ENCODE data around the gene SAMM50.
A peak's percentile ranks its signal among the peaks of the same experiment; 100 is the strongest.

SAMM50 gene

GRCh38 chr22:43946384-43946667, 8.9 kb upstream of the SAMM50 start:
- no peak for DNase-seq

GRCh38 chr22:43948836-43949406, 6.3 kb upstream of the SAMM50 start:
- no peak for DNase-seq

GRCh38 chr22:43951391-43951790, 3.9 kb upstream of the SAMM50 start:
- no peak for DNase-seq

- DNase-seq = no peak
These were observed 3.3 kb upstream of the SAMM50 start for GRCh38 chr22:43951966-43952365.

GRCh38 chr22:43953988-43954785, 1.1 kb upstream of the SAMM50 start:
- no peak for DNase-seq

- DNase-seq = peak; percentile 18
These were observed 891 bp downstream of the SAMM50 start for GRCh38 chr22:43955883-43956782.

- no peak for DNase-seq
These were observed 1.7 kb downstream of the SAMM50 start for GRCh38 chr22:43956805-43957463.

- no peak for DNase-seq
These were observed 2.6 kb downstream of the SAMM50 start for GRCh38 chr22:43957871-43958270.

- no peak for DNase-seq
These were observed 9.1 kb downstream of the SAMM50 start for GRCh38 chr22:43964314-43964857.

- no peak for DNase-seq
These were observed 11.8 kb downstream of the SAMM50 start for GRCh38 chr22:43967069-43967468.

- DNase-seq = no peak
These were observed 13.4 kb downstream of the SAMM50 start for GRCh38 chr22:43968614-43969013.

GRCh38 chr22:43969021-43969878, 14.0 kb downstream of the SAMM50 start:
- DNase-seq = no peak

GRCh38 chr22:43969989-43970755, 14.9 kb downstream of the SAMM50 start:
- no peak for DNase-seq

- DNase-seq = no peak
These were observed 15.9 kb downstream of the SAMM50 start for GRCh38 chr22:43971112-43971511.

GRCh38 chr22:43972931-43973462, 17.8 kb downstream of the SAMM50 start:
- no peak for DNase-seq

- no peak for DNase-seq
These were observed 18.8 kb downstream of the SAMM50 start for GRCh38 chr22:43974028-43974545.

GRCh38 chr22:43975041-43975440, 19.8 kb downstream of the SAMM50 start:
- no peak for DNase-seq

- DNase-seq = no peak
These were observed 21.9 kb downstream of the SAMM50 start for GRCh38 chr22:43976861-43977795.

- no peak for DNase-seq
These were observed 23.3 kb downstream of the SAMM50 start for GRCh38 chr22:43978558-43978957.

Measured in CD4-positive, alpha-beta T cell treated with Interleukin-21 for 1 hour (primary cell).